HG02884 (cell line): ENCODE results near the gene SLC6A4.
"Not testable (repeated sequence)": the region's sequence is repeated elsewhere in the genome, so short reads cannot be mapped to it uniquely, and the experiment has no call there.

Source experiments
- ATAC-seq: cut with Tn5 transposase; IDR thresholded peaks from one replicate; pipeline ENCODE4 v1.9.1; 2021; ENCODE audit warnings: mild to moderate bottlenecking, moderate library complexity; ENCODE audit not compliant: unreplicated experiment

SLC6A4 gene

DNA sequence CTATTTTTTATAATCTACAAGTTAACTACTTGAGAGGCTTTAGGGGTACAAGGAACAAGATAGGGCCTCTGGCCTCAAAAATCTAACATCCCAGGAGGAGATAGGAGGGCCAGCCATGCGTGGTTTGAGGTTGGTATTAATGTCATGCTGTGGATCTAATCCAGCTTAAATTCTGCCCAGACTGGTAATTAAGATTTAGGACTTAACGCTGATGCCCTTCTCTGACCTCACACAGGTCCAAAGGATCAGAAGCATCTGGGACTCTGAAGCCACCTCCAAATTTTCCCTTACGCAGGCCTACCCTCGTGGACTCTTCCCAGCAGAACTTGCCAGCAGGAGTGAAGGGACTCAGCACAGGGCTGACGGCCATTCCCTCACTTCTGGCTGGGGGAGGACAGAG, 15.1 kb downstream of the SLC6A4 start:
- ATAC-seq = no peak

DNA sequence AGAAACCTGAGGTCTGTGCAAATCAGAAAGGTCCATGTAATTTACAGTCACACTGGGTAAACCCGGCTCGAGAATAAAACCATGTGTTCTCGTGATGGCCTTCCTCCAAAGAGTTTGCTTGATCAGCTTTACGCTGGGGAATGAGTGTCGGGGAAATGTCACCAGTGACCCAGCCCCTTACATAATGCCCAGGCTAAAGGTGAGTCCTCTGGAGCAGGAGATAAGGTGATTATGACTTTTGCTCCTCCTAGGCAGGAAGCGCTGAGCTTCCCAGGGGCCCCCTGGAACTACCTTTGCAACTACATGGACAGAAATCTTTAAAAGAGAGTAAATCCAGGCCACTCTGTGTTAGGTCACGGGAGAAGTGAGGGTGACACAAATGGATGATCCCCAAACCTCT, 15.7 kb downstream of the SLC6A4 start:
- no peak for ATAC-seq

DNA sequence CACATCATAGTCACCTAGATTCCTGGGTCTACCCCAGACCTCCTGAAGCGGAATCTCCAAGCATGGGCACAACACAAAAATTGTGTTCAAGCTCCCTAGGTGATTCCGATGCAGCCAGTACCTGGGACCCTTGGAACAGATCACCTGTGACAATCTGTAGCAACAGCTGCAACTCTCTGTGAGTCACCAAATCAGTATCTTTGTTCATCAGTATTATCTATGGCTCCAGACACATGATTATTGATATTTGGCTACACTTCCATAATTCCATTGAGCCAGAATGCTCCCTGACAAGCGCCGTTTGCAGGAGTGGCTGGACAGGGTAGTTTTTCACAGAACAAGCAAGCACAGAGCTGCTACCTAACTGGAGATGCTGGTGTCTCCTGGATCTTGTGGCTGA, 16.2 kb downstream of the SLC6A4 start:
- ATAC-seq = no peak

DNA sequence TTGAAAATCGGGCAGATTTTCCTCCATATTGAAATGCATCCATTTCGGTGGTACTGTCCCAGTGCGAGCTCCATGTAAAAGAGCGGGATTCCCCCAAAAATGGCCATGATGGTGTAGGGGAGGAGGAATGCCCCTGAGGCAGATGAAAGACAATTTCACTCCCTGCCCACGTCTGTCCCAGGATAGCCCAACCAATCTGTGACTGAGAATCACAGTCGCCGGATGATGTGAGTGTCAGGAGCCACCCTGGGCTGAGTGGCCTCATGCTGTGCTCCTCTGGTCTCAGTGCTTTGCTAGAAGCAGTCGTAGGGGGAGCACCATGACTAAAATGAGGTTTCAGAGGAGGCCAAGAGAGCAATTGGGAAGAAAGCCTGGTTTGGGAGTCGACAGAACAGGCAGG, 16.7 kb downstream of the SLC6A4 start:
- no peak for ATAC-seq

DNA sequence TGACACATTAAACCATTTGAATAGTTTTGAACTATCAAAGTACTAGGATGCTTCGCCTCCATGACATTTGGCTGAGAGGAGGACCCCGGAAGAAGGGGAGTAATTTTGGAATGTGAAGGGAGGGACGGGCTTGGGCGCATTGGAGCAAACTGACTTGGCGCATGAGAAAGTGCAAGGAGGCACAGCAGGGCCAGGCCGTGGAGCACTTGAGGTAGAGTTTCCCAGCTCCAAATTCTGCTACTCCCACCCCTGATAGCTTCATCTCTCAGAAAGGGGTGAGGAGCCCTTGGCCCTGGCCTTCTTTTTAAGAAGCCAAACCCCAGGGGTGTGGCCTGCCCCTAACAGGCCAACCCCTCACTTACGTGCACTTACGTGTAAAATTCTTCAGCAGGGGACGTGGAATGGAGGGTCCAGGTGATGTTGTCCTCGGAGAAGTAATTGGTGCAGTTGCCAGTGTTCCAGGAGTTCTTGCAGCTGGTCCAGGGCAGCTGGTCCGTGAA, 17.7 kb downstream of the SLC6A4 start:
- no peak for ATAC-seq

DNA sequence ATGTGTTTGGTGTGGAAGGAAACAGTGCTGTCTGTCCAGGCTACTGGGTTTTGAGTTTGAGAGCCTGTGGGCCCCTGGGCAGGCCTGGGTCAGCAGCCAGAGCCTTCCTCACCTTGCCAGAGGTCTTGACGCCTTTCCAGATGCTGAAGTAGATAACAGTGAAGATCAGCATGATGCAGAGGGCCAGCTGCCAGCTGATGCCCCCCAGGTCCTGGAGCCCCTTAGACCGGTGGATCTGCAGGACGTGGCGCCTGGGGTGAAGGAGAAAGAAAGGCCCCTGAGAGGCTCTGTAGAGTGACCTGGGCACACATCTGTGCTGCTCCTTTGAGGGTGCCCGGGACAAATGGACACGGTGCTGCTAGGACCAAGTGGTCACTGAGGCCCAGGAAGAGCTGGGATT, 18.4 kb downstream of the SLC6A4 start:
- ATAC-seq = no peak

DNA sequence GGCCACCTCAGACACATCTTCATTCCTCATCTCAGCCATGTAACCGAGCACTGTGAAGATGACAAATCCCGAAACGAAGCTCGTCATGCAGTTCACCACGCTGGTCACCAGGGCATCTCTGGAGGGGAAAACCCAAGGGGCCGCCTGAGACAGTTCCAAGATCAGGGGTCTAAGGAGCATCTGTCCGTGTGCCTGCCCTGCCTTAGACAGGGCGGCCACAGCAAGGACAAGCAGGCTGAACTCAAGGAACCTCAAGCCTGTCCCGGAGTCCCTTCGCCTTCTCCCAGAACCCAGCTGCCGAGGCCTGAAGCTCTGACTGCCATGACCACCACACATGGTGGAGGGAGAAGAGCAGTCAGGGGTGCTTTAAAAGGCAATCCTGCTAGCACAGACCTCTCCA, 22.7 kb downstream of the SLC6A4 start:
- ATAC-seq = peak; percentile 59

DNA sequence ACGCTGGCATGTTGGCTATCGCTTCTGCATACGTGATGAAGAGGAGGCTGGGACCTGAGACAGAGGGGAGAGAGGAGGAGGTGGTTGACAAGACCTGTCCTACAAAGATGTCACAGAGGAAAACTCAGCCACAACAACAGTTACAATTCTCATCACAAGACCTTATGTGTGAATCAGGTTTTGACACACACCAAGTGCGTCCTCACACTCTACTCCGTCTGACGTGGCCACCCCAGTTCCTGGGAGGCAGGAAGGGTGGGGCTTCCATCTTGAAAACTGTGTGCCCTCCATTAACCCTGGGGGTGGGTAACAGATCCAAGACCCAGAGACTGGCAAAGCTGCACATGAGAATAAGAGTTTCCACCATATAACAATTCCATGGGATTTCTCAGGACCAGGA, 24.1 kb downstream of the SLC6A4 start:
- no peak for ATAC-seq

DNA sequence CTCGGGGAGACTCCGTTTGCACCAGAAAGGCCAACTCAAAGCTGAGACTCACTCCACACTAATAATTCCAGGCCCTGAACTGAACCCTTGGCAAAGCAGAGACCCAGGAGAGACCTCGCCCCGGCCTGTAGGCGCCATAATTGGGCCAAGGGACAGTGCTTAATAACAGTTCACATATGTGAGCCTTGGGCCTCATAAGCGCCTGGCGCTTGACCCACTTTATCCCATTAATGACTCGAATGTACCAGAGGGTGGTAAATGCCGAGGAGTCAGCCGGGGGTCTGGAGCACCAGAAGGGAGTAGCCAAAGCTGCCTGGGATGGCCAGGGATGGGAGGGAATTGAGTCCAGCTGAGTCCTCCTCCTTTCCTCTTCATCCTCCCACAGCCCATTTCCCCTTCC, 24.6 kb downstream of the SLC6A4 start:
- no peak for ATAC-seq

DNA sequence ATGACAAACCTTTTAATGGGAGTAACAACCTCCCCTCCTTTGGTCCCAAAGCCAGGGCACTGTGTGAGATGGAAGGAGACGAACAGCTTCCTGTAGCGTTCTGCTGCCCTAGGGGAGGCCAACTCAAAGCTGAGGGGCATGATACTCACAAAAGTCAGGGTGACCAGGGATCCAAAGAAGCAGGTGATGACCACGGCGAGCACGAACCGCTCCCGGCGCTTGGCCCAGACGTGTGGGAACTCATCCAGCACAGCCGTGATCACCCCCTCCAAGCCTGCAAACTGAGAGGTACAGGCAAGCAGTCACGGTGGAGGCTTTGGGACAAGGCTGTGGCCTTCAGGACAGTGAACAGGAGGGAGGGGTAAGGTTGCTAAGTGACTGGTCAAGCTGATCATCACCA, 25.1 kb downstream of the SLC6A4 start:
- ATAC-seq = no peak

DNA sequence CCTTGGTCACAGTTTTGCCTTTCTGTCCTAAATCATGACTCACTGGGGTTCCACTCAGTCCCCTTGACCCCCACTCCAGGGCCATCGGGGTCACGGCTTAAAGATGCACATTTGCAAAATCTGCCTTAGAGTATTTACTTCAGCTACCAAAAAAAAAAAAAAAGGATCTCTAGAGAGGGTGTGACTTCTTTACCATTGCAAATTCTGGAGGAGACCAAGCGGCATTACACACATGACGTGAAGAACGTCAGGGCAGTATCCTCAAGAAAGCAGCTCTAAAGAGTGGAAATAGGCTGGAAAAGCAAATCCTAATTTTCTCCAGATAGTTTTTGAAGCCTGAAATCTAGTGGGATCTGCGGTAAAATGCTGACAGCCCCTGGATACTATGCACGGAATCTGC, 25.6 kb downstream of the SLC6A4 start:
- no peak for ATAC-seq

DNA sequence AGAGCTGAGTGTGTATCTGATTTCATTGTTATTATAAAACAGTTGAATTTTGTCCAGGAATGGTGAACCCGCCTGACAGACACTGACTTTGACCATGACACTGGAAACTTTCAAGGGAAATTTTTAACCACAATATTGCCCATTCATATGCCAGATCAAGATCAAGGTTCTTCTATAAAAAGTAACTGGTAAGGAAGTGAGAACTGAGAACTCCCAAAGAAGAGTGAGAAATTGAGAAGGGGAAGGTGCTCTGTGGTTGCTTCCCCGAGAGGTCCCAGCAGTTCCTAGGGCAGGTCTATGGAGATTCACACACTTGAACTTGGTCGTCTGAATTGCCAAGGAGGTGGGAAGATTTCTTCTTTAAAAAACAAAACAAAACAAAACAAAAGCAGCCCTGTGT, 27.3 kb downstream of the SLC6A4 start:
- no peak for ATAC-seq

DNA sequence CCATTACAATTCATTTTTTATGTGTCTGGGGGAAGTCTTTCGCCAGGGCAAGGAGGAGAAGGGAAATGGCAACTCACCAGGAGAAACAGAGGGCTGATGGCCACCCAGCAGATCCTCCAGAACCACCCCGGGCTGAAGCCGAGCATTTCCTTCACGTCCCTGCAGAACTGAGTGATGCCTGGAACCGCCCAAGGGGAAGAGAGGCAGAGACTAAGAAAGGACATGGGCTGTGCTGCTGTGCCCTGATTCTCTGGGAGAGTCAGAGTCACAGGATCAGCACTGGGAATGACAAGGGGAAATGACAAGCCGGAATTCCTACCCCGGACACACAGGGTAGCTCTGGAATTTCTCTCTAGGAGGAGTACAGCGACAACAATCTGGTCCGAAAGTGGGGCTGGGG, 27.8 kb downstream of the SLC6A4 start:
- ATAC-seq = no peak

DNA sequence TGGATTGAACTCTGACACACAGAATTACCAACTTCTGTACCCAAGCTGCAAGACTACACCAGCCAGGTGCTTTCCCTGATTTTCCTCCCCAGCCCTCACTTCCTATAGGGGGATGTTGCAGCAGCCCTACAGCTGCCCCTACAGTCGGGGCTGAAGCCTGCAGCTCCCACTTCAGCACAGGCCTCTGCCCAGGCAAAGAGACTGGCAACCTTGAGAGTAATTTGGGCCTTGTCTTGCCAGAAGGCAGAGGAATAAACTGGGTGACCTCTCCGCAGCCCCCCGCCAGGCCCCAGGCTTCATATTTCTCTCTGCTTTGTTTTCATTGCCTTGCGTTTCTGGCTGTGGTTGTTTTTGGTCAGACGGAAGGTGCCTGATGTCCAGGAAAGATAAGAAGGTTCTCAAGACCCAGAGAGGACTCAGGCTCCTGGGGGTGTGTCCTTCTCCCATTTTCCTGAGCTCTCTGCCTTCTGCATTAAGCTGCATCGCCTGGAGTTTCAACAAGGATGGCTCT, 32.0 kb downstream of the SLC6A4 start:
- no peak for ATAC-seq

DNA sequence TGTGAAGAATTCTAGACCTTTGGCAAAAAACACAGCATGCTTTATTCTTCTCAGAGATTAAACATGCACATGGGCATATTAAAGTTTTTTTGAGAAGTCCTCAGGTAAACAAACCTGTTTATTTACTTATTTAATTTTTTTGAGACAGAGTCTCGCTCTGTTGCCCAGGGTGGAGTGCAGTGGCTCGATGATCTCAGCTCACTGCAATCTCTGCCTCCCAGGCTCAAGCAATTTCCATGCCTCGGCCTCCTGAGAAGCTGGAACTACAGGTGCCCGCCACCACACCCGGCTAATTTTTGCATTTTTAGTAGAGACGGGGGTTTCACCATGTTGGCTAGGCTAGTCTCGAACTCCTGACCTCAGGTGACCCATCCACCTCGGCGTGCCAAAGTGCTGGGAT, 34.8 kb downstream of the SLC6A4 start:
- ATAC-seq = not testable (repeated sequence)

DNA sequence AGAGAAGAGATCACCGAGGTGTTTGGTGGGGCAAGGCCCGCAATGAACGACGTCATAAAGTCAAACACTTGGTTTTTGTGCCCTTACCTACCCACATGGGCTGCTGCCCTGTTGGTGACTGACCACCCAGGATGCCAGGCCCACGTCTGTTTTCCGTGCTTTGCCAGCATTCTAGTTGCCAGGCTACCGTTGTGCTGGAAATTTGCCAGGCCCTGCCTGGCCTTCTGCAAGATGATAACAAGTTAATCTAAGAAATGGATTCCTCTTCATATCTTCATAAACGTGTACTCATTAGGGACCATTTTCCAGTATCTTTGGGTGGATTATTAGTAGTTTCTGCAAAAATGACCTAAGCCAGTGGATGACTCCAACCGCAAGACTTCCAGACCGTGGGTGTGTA, 35.4 kb downstream of the SLC6A4 start:
- ATAC-seq = no peak

DNA sequence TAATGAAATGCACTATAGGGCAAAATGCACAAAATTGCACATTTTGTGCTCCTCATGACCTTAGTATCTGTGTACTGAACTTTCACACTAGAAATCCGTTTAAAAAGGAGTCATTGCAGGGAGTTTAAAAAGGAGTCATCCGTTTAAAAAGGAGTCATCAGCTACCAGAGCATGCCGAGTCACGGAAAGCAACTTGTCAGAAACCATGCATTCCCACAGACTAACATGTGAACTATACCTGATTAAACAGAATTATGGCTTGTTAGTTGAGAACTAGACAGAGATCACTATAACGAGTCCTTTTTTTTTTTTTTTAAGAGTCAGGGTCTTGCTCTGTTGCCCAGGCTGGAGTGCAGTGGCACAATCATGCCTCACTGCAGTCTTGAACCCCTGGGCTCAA, 35.9 kb downstream of the SLC6A4 start:
- no peak for ATAC-seq

DNA sequence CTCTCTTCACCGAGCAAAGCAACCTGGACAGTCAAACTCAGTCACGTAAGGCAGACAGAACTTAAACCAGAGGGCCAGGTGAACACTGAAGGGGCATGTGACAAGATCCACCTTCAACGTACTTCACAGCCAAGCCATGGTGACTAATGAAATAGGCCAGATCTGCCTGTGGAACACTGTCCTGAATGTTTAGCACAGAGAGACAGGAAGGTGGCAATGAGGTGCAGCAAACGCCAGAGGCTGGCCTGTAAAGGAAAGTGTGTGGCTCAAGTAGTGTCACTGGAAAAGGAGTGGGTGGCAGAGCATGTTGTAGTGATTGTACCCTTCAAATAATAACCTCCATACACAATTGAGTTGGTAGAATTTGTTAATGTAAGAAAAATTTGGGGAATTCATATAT, 38.1 kb downstream of the SLC6A4 start:
- no peak for ATAC-seq

DNA sequence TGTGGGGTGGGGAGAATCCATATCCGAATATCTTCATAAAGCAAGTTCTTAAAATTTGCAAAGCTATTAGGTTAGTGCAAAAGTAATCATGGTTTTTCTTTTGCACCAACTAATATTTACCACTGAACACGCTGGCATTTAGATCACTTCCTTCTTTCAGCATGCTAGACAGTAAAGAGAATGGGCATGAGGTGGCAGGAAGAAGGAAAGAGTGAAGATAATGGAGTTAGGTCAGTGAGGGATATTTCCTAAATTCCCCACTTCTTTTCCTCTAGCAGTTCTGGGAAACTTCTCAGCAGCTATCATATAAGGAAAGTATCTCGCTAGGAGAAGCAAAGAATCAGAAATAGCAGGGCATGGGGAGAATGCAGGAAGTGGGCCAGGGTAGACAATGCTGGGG, 39.0 kb downstream of the SLC6A4 start:
- no peak for ATAC-seq

DNA sequence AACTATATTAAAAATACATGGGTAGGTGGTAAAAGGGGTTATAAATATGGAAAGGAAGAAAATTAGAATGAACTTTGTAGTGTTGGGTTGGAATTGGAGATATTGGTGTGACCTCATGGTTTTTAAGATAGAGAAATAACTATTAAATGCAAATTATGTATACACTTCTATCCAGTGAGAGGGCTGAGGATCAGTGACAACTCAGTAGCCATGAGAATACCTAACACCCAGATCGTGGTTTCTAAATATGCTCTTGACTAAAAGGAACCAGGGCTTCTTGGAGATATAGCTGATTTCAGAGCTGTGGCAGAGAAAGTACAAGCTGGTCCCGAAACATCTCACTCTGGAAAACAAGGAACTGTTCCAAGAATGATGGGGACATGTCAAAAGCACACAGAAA, 44.4 kb downstream of the SLC6A4 start:
- no peak for ATAC-seq

DNA sequence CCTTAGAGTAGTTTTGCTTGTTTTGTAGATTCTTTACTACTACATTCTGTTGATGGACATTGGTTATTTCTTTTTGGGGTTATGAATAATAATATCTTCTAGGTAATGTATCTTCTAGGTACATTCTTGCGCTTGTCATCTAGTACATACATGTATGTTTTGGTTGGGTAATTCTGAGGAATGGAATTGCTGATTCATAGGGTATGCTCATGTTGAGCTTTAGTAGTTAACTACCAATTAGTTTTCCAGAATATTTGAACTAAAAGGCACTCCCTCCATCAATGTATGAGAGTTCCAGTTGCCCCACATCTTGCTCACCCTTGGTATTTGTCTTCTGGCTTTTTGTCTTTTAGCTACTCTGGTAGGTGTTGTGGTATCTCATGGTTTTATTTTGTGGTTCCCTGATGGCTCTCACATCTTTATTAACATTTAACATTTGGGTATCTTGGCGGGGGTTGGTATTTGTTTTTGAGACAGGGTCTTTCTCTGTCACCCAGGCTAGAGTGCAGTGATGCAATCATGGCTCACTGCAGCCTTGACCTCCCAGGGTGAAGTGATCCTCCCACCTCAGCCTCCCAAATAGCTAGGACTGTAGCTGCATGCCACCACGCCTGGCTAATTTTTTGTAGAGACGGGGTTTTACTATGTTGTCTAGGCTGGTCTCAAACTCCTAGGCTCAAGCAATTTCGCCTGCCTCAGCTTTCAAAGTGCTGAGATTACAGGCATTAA, 47.1 kb downstream of the SLC6A4 start:
- no peak for ATAC-seq

DNA sequence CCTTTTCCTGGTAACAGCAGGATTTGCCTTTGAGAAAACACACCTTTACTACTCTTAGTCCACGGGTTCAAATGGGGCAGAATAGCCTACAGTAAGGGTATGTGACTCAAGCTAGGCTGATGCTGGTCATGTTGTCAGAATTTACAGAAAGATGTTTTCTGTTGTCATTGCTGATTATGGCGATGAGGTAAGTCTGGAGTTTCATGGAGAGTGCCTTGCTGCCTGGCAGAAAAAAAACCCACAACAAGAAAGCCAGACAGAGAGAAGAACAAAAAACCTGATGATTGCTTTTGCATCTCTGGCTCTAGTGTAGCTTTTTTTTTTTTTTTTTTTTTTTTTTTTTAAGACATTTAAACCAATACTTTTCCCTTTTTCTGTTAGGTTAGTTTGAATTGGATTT, 47.9 kb downstream of the SLC6A4 start:
- ATAC-seq = no peak

DNA sequence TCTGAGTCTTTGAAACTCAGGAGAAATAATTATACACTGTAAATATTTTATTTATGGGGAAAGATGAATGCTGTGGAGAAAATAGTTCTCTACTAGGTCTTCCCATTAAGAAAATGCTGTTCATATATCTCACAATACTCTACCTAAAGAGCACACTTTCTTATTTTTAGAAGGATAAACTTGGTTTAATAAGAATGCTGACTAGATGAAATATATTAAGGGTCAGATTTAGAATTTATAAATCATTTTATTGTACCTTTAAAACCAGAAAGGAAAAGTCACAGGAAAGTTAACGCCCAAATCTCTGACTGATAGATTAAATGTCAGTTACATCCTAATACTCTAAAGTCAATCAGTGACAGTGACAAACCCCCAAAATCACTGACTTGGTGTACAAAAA, 48.7 kb downstream of the SLC6A4 start:
- ATAC-seq = no peak
